PC-3 (cell line): ENCODE data around the gene TSHZ2. TPM values are rescaled to one million over a fixed set of nuclear protein-coding genes. Genes with fewer than 3 reads are reported as not detected.

Source experiments
- ATAC-seq: fragments of 200-7000 bp; cut with Tn5 transposase; 2 replicates; pipeline ENCODE4 v1.9.1; 2020; ENCODE audit warnings: mild to moderate bottlenecking, moderate library complexity
- BruUV-seq: library from RNA; stranded (reverse); fragments of 400-500 nt; replicated peaks from 2 replicates; lab custom pipeline; 2021; lab: Mats Ljungman, UMichigan
- CTCF ChIA-PET: fragments of 300-600 bp; sonication (Branson Sonifier 250); formaldehyde crosslinking; loops from one replicate; lab custom pipeline; 2022; ENCODE audit warnings: antibody characterized with exemption; lab: Charles Lee
- POLR2A ChIA-PET: fragments of 300-600 bp; sonication (Branson Sonifier 250); formaldehyde crosslinking; loops from one replicate; lab custom pipeline; 2022; ENCODE audit warnings: antibody characterized with exemption; ENCODE audit not compliant: unreplicated experiment; lab: Charles Lee
- DNase-seq: peaks from one replicate; pipeline ENCODE4 v3.0.0-alpha.2; 2015
- H2AFZ ChIP-seq: fragments of 300-600 bp; sonication (generic); 2 replicates; pipeline ENCODE4 v1.6.0; 2016; ENCODE audit warnings: antibody characterized with exemption, low read length
- H3F3A ChIP-seq: fragments of 300-600 bp; sonication (generic); one replicate; pipeline ENCODE4 v1.6.0; 2017; ENCODE audit warnings: antibody characterized with exemption, low read length, control low read depth, mild to moderate bottlenecking; ENCODE audit not compliant: unreplicated experiment
- H3K27ac ChIP-seq: fragments of 300-600 bp; sonication (generic); 2 replicates; pipeline ENCODE4 v1.5.1; 2016; ENCODE audit warnings: mild to moderate bottlenecking, low read length
- H3K27me3 ChIP-seq: fragments of 300-600 bp; sonication (generic); 2 replicates; pipeline ENCODE4 v1.6.1; 2016; ENCODE audit warnings: low read length, mixed read lengths
- H3K36me3 ChIP-seq: fragments of 300-600 bp; sonication (generic); 2 replicates; pipeline ENCODE4 v1.6.1; 2016; ENCODE audit warnings: low read depth, mixed run types, low read length, mixed read lengths
- H3K4me1 ChIP-seq: fragments of 300-600 bp; sonication (generic); 2 replicates; pipeline ENCODE4 v1.5.1; 2016; ENCODE audit warnings: low read length; ENCODE audit not compliant: insufficient read depth
- H3K4me2 ChIP-seq: fragments of 300-600 bp; sonication (generic); 2 replicates; pipeline ENCODE4 v1.6.0; 2016; ENCODE audit warnings: low read length
- H3K4me3 ChIP-seq: fragments of 300-600 bp; sonication (generic); 2 replicates; pipeline ENCODE4 v1.5.1; 2016; ENCODE audit warnings: mild to moderate bottlenecking, low read length, mixed read lengths
- H3K79me2 ChIP-seq: fragments of 300-600 bp; sonication (generic); 2 replicates; pipeline ENCODE4 v1.6.1; 2017; ENCODE audit warnings: low read length, mixed read lengths
- H3K9ac ChIP-seq: fragments of 300-600 bp; sonication (generic); 2 replicates; pipeline ENCODE4 v1.6.0; 2016; ENCODE audit warnings: mild to moderate bottlenecking, low read length
- H3K9me2 ChIP-seq: fragments of 300-600 bp; sonication (generic); replicated peaks from 2 replicates; pipeline ENCODE4 v1.6.1; 2016; ENCODE audit warnings: mixed run types, low read length, mixed read lengths
- H3K9me3 ChIP-seq: fragments of 300-600 bp; sonication (generic); 2 replicates; pipeline ENCODE4 v1.6.1; 2016; ENCODE audit warnings: low read length, mixed read lengths
- H4K20me1 ChIP-seq: fragments of 300-600 bp; sonication (generic); 2 replicates; pipeline ENCODE4 v1.6.1; 2016; ENCODE audit warnings: low read length, mixed read lengths
- CTCF ChIP-seq: fragments of 300-600 bp; sonication (generic); conservative IDR thresholded peaks from 2 replicates; pipeline ENCODE4 v1.5.1; 2017; ENCODE audit warnings: antibody characterized with exemption, low read depth, mild to moderate bottlenecking, low read length
- EZH2 ChIP-seq: fragments of 300-600 bp; sonication (generic); IDR thresholded peaks from one replicate; pipeline ENCODE4 v1.6.1; 2017; ENCODE audit warnings: antibody characterized with exemption, mild to moderate bottlenecking, low read length; ENCODE audit not compliant: unreplicated experiment
- EZH2phosphoT487 ChIP-seq: fragments of 300-600 bp; sonication (generic); IDR thresholded peaks from 2 replicates; pipeline ENCODE4 v1.6.1; 2018; ENCODE audit warnings: mild to moderate bottlenecking, antibody characterized with exemption, low read length, borderline replicate concordance
- intact Hi-C: fragments of 100-400 bp; cut with micrococcal nuclease; formaldehyde crosslinking; loops from 2 replicates; pipeline ENCODE4 v1.9.0; 2023
- total RNA-seq: library from RNA; depleted of rRNA; stranded (reverse); fragments of >200 nt; gene quantifications from 2 replicates; pipeline ENCODE4 v1.2.3, GENCODE V29; 2014

Gene TSHZ2
- total RNA-seq, 1 experiment from 2014 or later, result not detected

GRCh38 chr20:53265304-53265875, 293.2 kb downstream of the TSHZ2 start:
- DNase-seq, result no peak

GRCh38 chr20:53269380-53269779, 297.2 kb downstream of the TSHZ2 start:
- Histone ChIP-seq H3K36me3 (no peaks in the 10 kb centered on the region), H3K27ac (no peak overlapping the region), H3K9ac (no peak overlapping the region), H3K4me2 (no peak overlapping the region), H3K27me3 (peaks cover 81% of the 10 kb centered on the region), H2AFZ (no peak overlapping the region), H3F3A (no peaks in the 10 kb centered on the region), H3K4me1 (no peaks in the 10 kb centered on the region), H3K4me3 (no peak overlapping the region), H3K9me2 (no peaks in the 10 kb centered on the region), H4K20me1 (no peaks in the 10 kb centered on the region), H3K79me2 (no peaks in the 10 kb centered on the region), H3K9me3 (no peaks in the 10 kb centered on the region)
- intact Hi-C loops, result no loop called here
- ATAC-seq, result no peak
- no peak for DNase-seq
- ChIA-PET CTCF (no interaction called here), POLR2A (no interaction called here)
- TF ChIP-seq CTCF (no peak), EZH2 (no peak), EZH2phosphoT487 (no peak)
- BruUV-seq, result no TSS peak

More at GRCh38 chr20:53265304-53265875, 293.2 kb downstream of the TSHZ2 start:
- Histone ChIP-seq H3K4me1 (no peaks in the 10 kb centered on the region), H3K9ac (no peak overlapping the region), H3K9me2 (no peaks in the 10 kb centered on the region), H2AFZ (no peak overlapping the region), H3K9me3 (no peaks in the 10 kb centered on the region), H3F3A (no peaks in the 10 kb centered on the region), H3K36me3 (no peaks in the 10 kb centered on the region), H4K20me1 (no peaks in the 10 kb centered on the region), H3K4me2 (no peak overlapping the region), H3K4me3 (no peak overlapping the region), H3K27ac (no peak overlapping the region), H3K27me3 (peaks cover 92% of the 10 kb centered on the region), H3K79me2 (no peaks in the 10 kb centered on the region)
- CTCF ChIA-PET, result no interaction called here
- ATAC-seq, result no peak
- TF ChIP-seq CTCF (no peak), EZH2 (no peak), EZH2phosphoT487 (no peak)
- intact Hi-C loops, result no loop called here
- POLR2A ChIA-PET, result no interaction called here
- BruUV-seq, result no TSS peak

- H3K4me3 ChIP-seq, result no peak overlapping the region
- intact Hi-C loops, result no loop called here
- no peaks in the 10 kb centered on the region for H3K4me1 ChIP-seq
- H3K27me3 ChIP-seq, result peaks cover 81% of the 10 kb centered on the region
- ChIA-PET POLR2A (interaction anchor here (0.7 kb wide), 1 partner anchor 45 kb away, joined by 6 read pairs; no protein-coding TSS in a partner anchor), CTCF (no interaction called here)
- DNase-seq (no peak), ATAC-seq (no peak)
- H2AFZ ChIP-seq, result no peak overlapping the region
- no peaks in the 10 kb centered on the region for H4K20me1 ChIP-seq
- no TSS peak for BruUV-seq
- TF ChIP-seq EZH2phosphoT487, result no peak
- no peak for TF ChIP-seq CTCF
- no peak for TF ChIP-seq EZH2
- H3K9ac ChIP-seq, result no peak overlapping the region
- H3K27ac ChIP-seq, result no peak overlapping the region
- H3K79me2 ChIP-seq, result no peaks in the 10 kb centered on the region
- no peaks in the 10 kb centered on the region for H3K36me3 ChIP-seq
- no peaks in the 10 kb centered on the region for H3F3A ChIP-seq
- H3K4me2 ChIP-seq, result no peak overlapping the region
- H3K9me3 ChIP-seq, result no peaks in the 10 kb centered on the region
- H3K9me2 ChIP-seq, result no peaks in the 10 kb centered on the region
Measured at GRCh38 chr20:53270792-53271375, 298.7 kb downstream of the TSHZ2 start.
